Trophoblast cell (in vitro differentiated cells and primary cell): ENCODE results near the gene CTPS2. TPM values are rescaled to one million over a fixed set of nuclear protein-coding genes. Genes with fewer than 3 reads are reported as not detected.
"Not testable (repeated sequence)": the region's sequence is repeated elsewhere in the genome, so short reads cannot be mapped to it uniquely, and the experiment has no call there.

ENCODE experiments used
- DNase-seq, 2 donors: peaks; one replicate each; pipeline ENCODE4 v3.0.0-alpha.2; 2016
- H2AFZ ChIP-seq: 2 replicates; pipeline ENCODE4 v1.6.1; 2013; ENCODE audit warnings: low read length, moderate library complexity, mild to moderate bottlenecking; ENCODE audit not compliant: insufficient read depth, poor library complexity
- H2AK5ac ChIP-seq: 2 replicates; pipeline ENCODE4 v1.6.1; 2013; ENCODE audit warnings: mild to moderate bottlenecking, low read length
- H2BK120ac ChIP-seq: 2 replicates; pipeline ENCODE4 v1.6.1; 2013; ENCODE audit warnings: low read length, mild to moderate bottlenecking, moderate library complexity; ENCODE audit not compliant: insufficient read depth, poor library complexity
- H2BK12ac ChIP-seq: 2 replicates; pipeline ENCODE4 v1.6.1; 2013; ENCODE audit warnings: mild to moderate bottlenecking, low read length, moderate library complexity
- H2BK5ac ChIP-seq: 2 replicates; pipeline ENCODE4 v1.6.1; 2013; ENCODE audit warnings: low read length, low read depth, moderate library complexity, mild to moderate bottlenecking; ENCODE audit not compliant: poor library complexity
- H3K14ac ChIP-seq: 2 replicates; pipeline ENCODE4 v1.6.1; 2013; ENCODE audit warnings: mild to moderate bottlenecking, low read length
- H3K18ac ChIP-seq: 2 replicates; pipeline ENCODE4 v1.6.1; 2013; ENCODE audit warnings: mild to moderate bottlenecking, low read length
- H3K23ac ChIP-seq: 2 replicates; pipeline ENCODE4 v1.6.1; 2013; ENCODE audit warnings: low read length
- H3K27ac ChIP-seq: 2 replicates; pipeline ENCODE4 v1.5.1; 2013; ENCODE audit warnings: low read depth, mild to moderate bottlenecking, inconsistent platforms, low read length, moderate library complexity
- H3K27me3 ChIP-seq: 2 replicates; pipeline ENCODE4 v1.6.1; 2013; ENCODE audit warnings: inconsistent platforms, mild to moderate bottlenecking, low read length, moderate library complexity; ENCODE audit not compliant: insufficient read depth
- H3K36me3 ChIP-seq, 2 experiments: 1 replicate in 1 of 2; 2 replicates in 1 of 2; pipeline ENCODE4 v1.6.1; 2013; ENCODE audit warnings: low read length in 2 of 2, mild to moderate bottlenecking in 2 of 2, moderate library complexity in 1 of 2; ENCODE audit not compliant: insufficient read depth in 2 of 2, control insufficient read depth in 1 of 2
- H3K4ac ChIP-seq: 2 replicates; pipeline ENCODE4 v1.6.1; 2013; ENCODE audit warnings: low read depth, mild to moderate bottlenecking, low read length, moderate library complexity
- H3K4me1 ChIP-seq, 2 experiments: 1 replicate in 1 of 2; 2 replicates in 1 of 2; pipeline ENCODE4 v1.6.1; 2013; ENCODE audit warnings: low read length in 2 of 2, mild to moderate bottlenecking in 2 of 2, moderate library complexity in 1 of 2; ENCODE audit not compliant: insufficient read depth in 2 of 2, control insufficient read depth in 1 of 2
- H3K4me2 ChIP-seq: 2 replicates; pipeline ENCODE4 v1.6.1; 2013; ENCODE audit warnings: inconsistent platforms, mild to moderate bottlenecking, low read length, moderate library complexity
- H3K4me3 ChIP-seq: 2 replicates; pipeline ENCODE4 v1.5.1; 2013; ENCODE audit warnings: mild to moderate bottlenecking, low read depth, low read length, inconsistent platforms
- H3K79me1 ChIP-seq: one replicate; pipeline ENCODE4 v1.6.1; 2013; ENCODE audit warnings: low read length
- H3K79me2 ChIP-seq: 2 replicates; pipeline ENCODE4 v1.6.1; 2013; ENCODE audit warnings: low read length, mild to moderate bottlenecking; ENCODE audit not compliant: control insufficient read depth, insufficient read depth, poor library complexity
- H3K9ac ChIP-seq: 2 replicates; pipeline ENCODE4 v1.6.1; 2013; ENCODE audit warnings: mild to moderate bottlenecking, low read length
- H3K9me3 ChIP-seq: 2 replicates; pipeline ENCODE4 v1.6.1; 2013; ENCODE audit warnings: low read depth, mild to moderate bottlenecking, control low read depth, inconsistent platforms, low read length; ENCODE audit not compliant: insufficient read depth
- H4K12ac ChIP-seq: 2 replicates; pipeline ENCODE4 v1.6.1; 2013; ENCODE audit warnings: low read depth, mild to moderate bottlenecking, low read length, moderate library complexity
- H4K8ac ChIP-seq: 2 replicates; pipeline ENCODE4 v1.6.1; 2013; ENCODE audit warnings: low read depth, mild to moderate bottlenecking, low read length, moderate library complexity
- H4K91ac ChIP-seq: one replicate; pipeline ENCODE4 v1.6.1; 2013; ENCODE audit warnings: low read depth, mild to moderate bottlenecking, low read length, moderate library complexity
- WGBS: extraction: QIAGEN DNeasy Blood & Tissue Kit; methylation state at CpG from one replicate; pipeline ENCODE4 v1.1.7; 2013; ENCODE audit warnings: missing lambda C conversion rate; ENCODE audit not compliant: insufficient read length, insufficient coverage; ENCODE audit errors: extremely low coverage; 5-methylcytosine and 5-hydroxymethylcytosine counted together
- polyA plus RNA-seq: library from polyadenylated mRNA; stranded (reverse); fragments of 200-250 nt; gene quantifications from 2 replicates; pipeline ENCODE4 v1.2.3, GENCODE V29; 2013

Gene CTPS2
- polyA plus RNA-seq = 10.8 and 11.9 TPM in 2 replicates

- H3K27ac ChIP-seq = peak within 1 kb of the TSS; percentile 27
- H3K4ac ChIP-seq = peak within 1 kb of the TSS; percentile 99
- H3K14ac ChIP-seq = peak within 1 kb of the TSS; percentile 97
- peaks cover 0 to 1% of the 10 kb centered on the region in 2 experiments for H3K36me3 ChIP-seq
- peak within 1 kb of the TSS; percentile 99 for H4K12ac ChIP-seq
- peaks cover 0 to 3% of the 10 kb centered on the region in 2 experiments for H3K4me1 ChIP-seq
- peak within 1 kb of the TSS; percentile 88 for H3K4me3 ChIP-seq
- H3K4me2 ChIP-seq = peak within 1 kb of the TSS; percentile 67
- H3K27me3 ChIP-seq = no peaks in the 10 kb centered on the region
- H3K79me1 ChIP-seq = peaks cover 12% of the 10 kb centered on the region
- H3K9ac ChIP-seq = peak within 1 kb of the TSS; percentile 88
- H2BK12ac ChIP-seq = no peak within 1 kb of the TSS
- H2AK5ac ChIP-seq = peak within 1 kb of the TSS; percentile 63
- peak within 1 kb of the TSS; percentile 81 for H4K91ac ChIP-seq
- H3K23ac ChIP-seq = no peak within 1 kb of the TSS
- peak within 1 kb of the TSS; percentile 84 for H2BK5ac ChIP-seq
- WGBS = no CpG with 5 or more reads among the region's 30 CpGs
- H3K18ac ChIP-seq = peak within 1 kb of the TSS; percentile 90
- peak; percentile 18 to 48 for DNase-seq
- no peaks in the 10 kb centered on the region for H3K9me3 ChIP-seq
- H4K8ac ChIP-seq = peak within 1 kb of the TSS; percentile 87
- peak within 1 kb of the TSS; percentile 91 for H2BK120ac ChIP-seq
- H2AFZ ChIP-seq = peak within 1 kb of the TSS; percentile 81
- peaks cover 9% of the 10 kb centered on the region for H3K79me2 ChIP-seq
These were observed at the start of gene CTPS2 for GRCh38 chrX:16712548-16713155. Gene CTPS2 (minus strand): TSS chrX:16712669. CDS start chrX:16702902, 9,767 bp downstream.

- not testable (repeated sequence) for H4K91ac ChIP-seq, H2BK5ac ChIP-seq, H3K9ac ChIP-seq, H3K9me3 ChIP-seq, H3K4ac ChIP-seq, H4K8ac ChIP-seq, H3K27me3 ChIP-seq, H3K4me2 ChIP-seq, H3K18ac ChIP-seq, H2BK12ac ChIP-seq, DNase-seq, H3K79me1 ChIP-seq, H3K23ac ChIP-seq, H4K12ac ChIP-seq, H2BK120ac ChIP-seq, H3K4me1 ChIP-seq, H3K27ac ChIP-seq, H2AK5ac ChIP-seq, H3K4me3 ChIP-seq, H3K14ac ChIP-seq, H3K79me2 ChIP-seq, H2AFZ ChIP-seq
- no CpG with 5 or more reads among the region's 4 CpGs for WGBS
- H3K36me3 ChIP-seq = peaks cover 9 to 11% of the 10 kb centered on the region in 2 experiments
These were observed 49.0 kb upstream of the CTPS2 start for GRCh38 chrX:16761500-16761899.

GRCh38 chrX:16756724-16757123 is 44.3 kb upstream of the CTPS2 start:
- peaks cover 13 to 14% of the 10 kb centered on the region in 2 experiments for H3K36me3 ChIP-seq
- H3K4me1 ChIP-seq = peaks cover 2% of the 10 kb centered on the region in 2 experiments
- no peaks in the 10 kb centered on the region for H3K79me1 ChIP-seq
- H3K27me3 ChIP-seq = no peaks in the 10 kb centered on the region
- no peaks in the 10 kb centered on the region for H3K9me3 ChIP-seq
- no peak overlapping the region for H2AK5ac ChIP-seq
- H4K12ac ChIP-seq = no peak overlapping the region
- no peak overlapping the region for H3K4me3 ChIP-seq
- no peak overlapping the region for H4K8ac ChIP-seq
- no peak overlapping the region for H3K9ac ChIP-seq
- H3K4ac ChIP-seq = no peak overlapping the region
- no peak overlapping the region for H4K91ac ChIP-seq
- no peak overlapping the region for H3K4me2 ChIP-seq
- H2BK5ac ChIP-seq = no peak overlapping the region
- no peak overlapping the region for H2BK120ac ChIP-seq
- H3K18ac ChIP-seq = no peak overlapping the region
- no CpG with 5 or more reads among the region's 4 CpGs for WGBS
- DNase-seq = no peak
- no peak overlapping the region for H3K27ac ChIP-seq
- no peaks in the 10 kb centered on the region for H3K79me2 ChIP-seq
- no peak overlapping the region for H2BK12ac ChIP-seq
- no peak overlapping the region for H2AFZ ChIP-seq
- H3K23ac ChIP-seq = no peak overlapping the region
- no peak overlapping the region for H3K14ac ChIP-seq

GRCh38 chrX:16754019-16754418 is 41.5 kb upstream of the CTPS2 start:
- H3K27me3 ChIP-seq = no peaks in the 10 kb centered on the region
- no peak overlapping the region for H2BK120ac ChIP-seq
- DNase-seq = peak in 1 of 2 donors; percentile 10
- no peaks in the 10 kb centered on the region for H3K9me3 ChIP-seq
- H3K36me3 ChIP-seq = peaks cover 16 to 18% of the 10 kb centered on the region in 2 experiments
- no peak overlapping the region for H3K27ac ChIP-seq
- no peak overlapping the region for H3K4me3 ChIP-seq
- no peak overlapping the region for H3K14ac ChIP-seq
- no peaks in the 10 kb centered on the region for H3K79me2 ChIP-seq
- no peak overlapping the region for H4K8ac ChIP-seq
- no peak overlapping the region for H3K9ac ChIP-seq
- H3K4ac ChIP-seq = no peak overlapping the region
- H3K23ac ChIP-seq = no peak overlapping the region
- H2BK5ac ChIP-seq = no peak overlapping the region
- H2AFZ ChIP-seq = no peak overlapping the region
- H3K4me1 ChIP-seq = peaks cover 2% of the 10 kb centered on the region in 2 experiments
- H4K12ac ChIP-seq = no peak overlapping the region
- H3K4me2 ChIP-seq = no peak overlapping the region
- H2BK12ac ChIP-seq = no peak overlapping the region
- H4K91ac ChIP-seq = no peak overlapping the region
- H3K79me1 ChIP-seq = no peaks in the 10 kb centered on the region
- WGBS = no CpG with 5 or more reads among the region's 2 CpGs
- H3K18ac ChIP-seq = no peak overlapping the region
- H2AK5ac ChIP-seq = no peak overlapping the region
